NCI-H510A treated with DMSO at 0.1 percent for 48 hours (cell line): ENCODE data around the gene TMEM40.
"Not testable (repeated sequence)": the region's sequence is repeated elsewhere in the genome, so short reads cannot be mapped to it uniquely, and the experiment has no call there.

Experiments
- DNase-seq: peaks from one replicate; lab custom pipeline; 2025; lab: John Stamatoyannopoulos, UW

TMEM40 gene

DNA sequence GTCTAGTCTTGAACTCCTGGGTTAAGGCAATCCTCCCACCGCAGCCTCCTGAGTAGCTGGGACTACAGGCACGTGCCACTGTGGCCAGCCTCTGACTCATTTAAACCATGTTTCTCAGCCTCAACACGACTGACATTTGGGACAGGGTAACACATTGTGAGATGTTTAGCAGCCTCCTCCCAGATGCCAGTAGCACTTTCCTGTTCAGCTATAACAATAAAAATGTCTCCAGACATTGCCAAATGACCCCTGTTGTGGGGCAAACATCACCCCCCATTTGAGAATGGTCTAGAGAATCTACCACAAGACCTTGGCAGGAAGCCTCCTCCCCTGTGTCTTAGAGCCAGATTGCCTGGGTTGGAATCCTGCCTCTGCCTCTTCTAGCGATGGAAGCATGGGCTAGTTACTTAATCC is 8.4 kb downstream of the TMEM40 start:
- DNase-seq = no peak

DNA sequence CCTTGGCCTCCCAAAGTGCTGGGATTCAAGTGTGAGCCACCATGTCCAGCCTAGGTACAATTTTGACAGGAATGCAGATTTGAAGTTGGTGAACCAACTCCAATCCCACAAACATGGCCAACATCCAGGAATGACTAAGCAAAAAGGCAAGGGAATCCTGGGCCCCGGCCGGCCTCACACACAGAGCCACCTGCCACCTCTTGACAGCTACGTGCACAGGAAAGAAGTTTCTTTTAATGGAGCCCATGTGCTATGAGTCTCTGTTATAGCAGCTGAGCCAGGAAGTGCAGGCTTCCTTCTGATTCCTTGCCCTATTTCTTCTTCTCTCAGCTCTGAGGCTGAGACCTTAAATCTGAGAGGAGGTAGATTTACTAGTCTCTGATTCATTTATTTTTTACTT is 8.8 kb downstream of the TMEM40 start:
- DNase-seq = peak; percentile 33

- DNase-seq = no peak
Measured at GRCh38 chr3:12748477-12748876, 10.6 kb downstream of the TMEM40 start.

GRCh38 chr3:12746419-12746818 is 12.6 kb downstream of the TMEM40 start:
- no peak for DNase-seq

DNA sequence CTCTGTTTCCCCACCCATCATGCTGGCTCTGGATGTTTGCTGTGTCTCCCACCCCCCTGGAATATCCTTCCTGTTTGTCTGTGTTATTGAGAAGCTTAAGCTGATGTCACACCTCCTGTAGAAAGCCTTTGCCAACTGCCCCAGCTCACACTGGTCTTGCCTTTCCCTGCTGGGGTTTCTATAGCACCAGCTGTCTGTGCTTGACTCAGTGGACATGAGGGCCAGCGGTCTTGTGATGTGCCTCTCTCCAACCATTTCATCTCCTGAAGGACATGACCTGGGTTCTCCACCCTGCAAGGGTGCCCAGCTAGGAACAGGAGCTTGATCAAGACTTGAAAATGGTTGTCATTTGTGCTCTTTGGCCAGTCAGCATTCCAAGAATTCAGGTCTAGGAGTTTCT is 14.7 kb downstream of the TMEM40 start:
- no peak for DNase-seq

DNA sequence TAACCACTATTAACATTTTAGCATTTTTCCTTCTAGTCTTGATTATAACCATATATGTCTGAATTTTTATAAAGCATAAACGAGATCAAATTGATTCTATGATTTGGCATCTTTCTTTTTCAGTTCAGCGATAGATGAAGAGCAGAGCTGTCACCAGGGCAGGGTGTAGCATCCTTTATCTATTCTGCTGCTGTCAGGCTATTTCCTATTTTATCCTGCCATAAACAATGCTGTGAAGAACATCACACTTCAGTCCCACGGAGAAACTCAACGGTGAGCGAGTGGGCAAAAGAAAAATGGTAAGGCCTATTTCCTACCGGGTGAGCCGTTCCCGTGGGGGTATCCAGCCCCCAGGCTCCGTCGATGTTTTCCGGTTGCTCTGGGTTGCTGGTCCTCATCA is 15.5 kb downstream of the TMEM40 start:
- no peak for DNase-seq

DNA sequence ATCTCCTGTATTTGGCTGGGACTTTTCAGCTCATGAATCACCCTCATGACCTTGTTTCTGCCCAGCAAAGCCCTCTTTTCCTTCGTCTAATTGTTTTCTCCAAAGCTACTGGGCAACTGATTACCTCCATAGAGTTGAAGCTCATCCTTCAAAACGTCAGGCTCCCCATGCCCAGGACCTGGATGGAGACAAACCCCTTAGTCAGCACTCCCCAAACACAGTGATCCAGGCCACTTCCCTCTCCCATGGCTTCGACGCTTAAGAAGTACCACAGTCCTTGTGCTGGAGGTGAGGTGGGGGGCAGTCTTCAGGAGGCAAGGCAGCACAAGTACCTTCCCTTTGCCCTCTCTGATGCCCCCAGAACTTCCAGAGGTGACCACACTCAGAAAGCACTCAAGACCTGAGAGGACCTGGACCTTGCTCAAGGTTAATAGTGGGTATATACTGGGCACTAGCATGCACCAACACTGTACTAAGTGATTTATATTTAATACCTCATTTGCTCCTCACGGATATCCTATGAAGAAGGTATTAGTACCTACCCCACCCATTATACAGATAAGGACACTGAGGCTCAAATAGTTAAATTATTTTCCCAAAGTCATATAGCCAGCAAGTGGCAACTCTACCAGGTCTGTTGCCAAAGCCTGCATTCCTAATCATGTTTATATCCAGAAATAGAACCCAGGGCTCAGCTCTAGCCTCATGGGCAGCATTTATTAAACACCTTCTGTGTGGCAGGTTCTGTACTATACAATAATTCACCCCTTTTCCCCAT is 16.5 kb downstream of the TMEM40 start:
- no peak for DNase-seq

GRCh38 chr3:12741209-12741608 is 17.9 kb downstream of the TMEM40 start:
- DNase-seq = peak; percentile 30

- DNase-seq = no peak
Measured at GRCh38 chr3:12737833-12738232, 21.2 kb downstream of the TMEM40 start.

GRCh38 chr3:12737319-12737718 is 21.7 kb downstream of the TMEM40 start:
- no peak for DNase-seq

GRCh38 chr3:12734960-12735359 is 24.1 kb downstream of the TMEM40 start:
- DNase-seq = no peak

DNA sequence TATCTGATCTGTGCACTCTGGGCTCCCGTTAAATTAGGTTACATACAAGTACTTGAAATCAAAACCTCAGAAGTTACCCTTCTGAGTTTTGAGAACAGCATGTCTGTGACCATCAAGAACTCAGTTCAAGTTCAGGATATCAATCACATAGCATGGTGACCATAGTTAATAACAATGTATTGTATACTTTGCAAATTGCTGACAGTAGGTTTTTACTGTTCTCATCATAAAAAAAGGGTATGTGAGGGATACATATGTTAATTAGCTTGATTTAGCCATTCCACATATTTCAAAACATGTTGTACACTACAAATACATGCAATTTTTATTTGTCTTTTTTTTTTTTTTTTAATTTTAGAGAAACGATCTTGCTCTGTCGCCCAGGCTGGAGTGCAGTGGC is 25.5 kb downstream of the TMEM40 start:
- no peak for DNase-seq

- no peak for DNase-seq
Measured at GRCh38 chr3:12730506-12731242, 28.4 kb downstream of the TMEM40 start.

GRCh38 chr3:12729051-12729651 is 29.9 kb downstream of the TMEM40 start:
- no peak for DNase-seq

GRCh38 chr3:12727937-12728336 is 31.1 kb downstream of the TMEM40 start:
- DNase-seq = no peak

DNA sequence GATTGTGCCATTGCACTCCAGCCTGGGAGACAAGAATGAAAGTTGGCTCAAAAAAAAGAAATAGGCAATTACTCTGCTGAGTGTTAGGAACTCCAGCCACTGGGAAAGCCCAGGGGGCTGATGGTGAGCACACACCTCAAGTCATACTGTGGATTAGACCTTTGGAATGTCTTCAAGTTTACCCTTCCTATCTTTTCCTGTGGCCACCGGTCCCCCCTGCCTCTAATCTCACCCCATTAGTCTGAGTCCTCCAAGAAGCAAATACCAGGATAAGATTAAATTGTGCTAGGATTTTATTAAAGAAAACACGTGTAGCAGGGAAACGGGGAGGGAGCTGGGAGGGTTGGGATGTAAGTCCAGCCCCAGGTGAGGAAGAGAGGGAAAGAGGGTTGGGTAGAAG is 31.6 kb downstream of the TMEM40 start:
- DNase-seq = no peak

- no peak for DNase-seq
Measured at GRCh38 chr3:12725436-12725835, 33.6 kb downstream of the TMEM40 start.

DNA sequence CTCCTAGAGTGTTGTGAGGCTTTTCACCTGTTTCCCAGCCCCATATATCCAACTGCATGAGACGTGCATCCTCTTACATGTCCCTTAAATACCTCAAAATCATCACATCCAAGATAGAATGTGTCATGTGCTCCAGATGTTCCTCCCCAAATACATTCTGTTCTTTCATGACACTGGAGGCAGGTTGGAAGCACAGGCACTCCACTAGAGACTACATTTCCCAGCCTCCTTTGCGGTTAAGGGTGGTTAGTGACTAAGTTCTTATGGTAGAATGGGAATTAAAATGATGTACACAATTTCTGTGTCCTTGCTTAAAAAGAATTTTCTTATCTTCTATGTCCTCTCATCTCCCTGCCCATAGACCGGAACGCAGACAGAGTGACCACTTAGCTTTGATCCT is 34.3 kb downstream of the TMEM40 start:
- no peak for DNase-seq

DNA sequence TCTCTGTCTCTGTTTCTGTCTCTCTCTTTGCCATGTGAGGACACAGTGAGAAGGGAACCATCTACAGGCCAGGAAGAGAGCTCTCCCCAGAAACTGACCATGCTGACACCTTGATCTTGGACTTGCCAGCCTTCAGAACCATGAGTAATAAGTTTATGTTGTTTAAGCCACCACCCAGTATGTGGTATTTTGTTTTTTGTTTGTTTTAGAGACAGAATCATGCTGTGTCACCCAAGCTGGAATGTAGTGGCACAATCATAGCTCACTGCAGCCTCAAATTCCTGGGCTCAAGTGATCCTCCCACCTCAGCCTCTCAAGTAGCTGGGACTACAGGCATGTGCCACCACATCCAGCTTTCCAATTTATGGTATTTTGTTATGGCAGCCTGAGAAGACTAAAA is 35.7 kb downstream of the TMEM40 start:
- not testable (repeated sequence) for DNase-seq

DNA sequence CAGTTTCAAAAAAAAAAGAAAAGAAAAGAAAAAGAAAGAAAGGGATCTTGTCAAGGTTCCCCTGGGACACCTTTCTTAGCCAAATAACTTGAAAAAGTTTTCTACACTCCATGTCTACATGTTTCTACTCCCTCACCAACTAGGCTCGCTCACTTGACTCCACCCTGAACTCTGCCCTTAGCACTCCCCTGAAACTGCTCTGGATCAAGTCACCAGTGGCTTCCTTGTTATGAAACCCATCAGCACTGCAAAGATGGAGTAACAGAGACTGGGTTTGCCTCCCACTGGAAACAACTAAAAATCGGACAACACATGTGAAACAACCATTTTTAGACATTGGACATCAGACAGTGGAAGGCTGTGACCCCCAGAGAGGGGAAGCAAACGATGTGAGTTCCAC is 36.8 kb downstream of the TMEM40 start:
- DNase-seq = no peak

GRCh38 chr3:12719984-12720898 is 38.8 kb downstream of the TMEM40 start:
- peak; percentile 70 for DNase-seq

- DNase-seq = no peak
Measured at GRCh38 chr3:12719541-12719940, 39.5 kb downstream of the TMEM40 start.
